ENCODE results near the gene CHSY3. TPM values are rescaled to one million over a fixed set of nuclear protein-coding genes. Genes with fewer than 3 reads are reported as not detected.
A peak's percentile ranks its signal among the peaks of the same experiment; 100 is the strongest.

Gene CHSY3
- total and polyA plus RNA-seq, 7 donors: 0.33 to 2.9 (median 0.67) TPM

- TF ChIP-seq CTCF (IDR thresholded peaks at IDR 0.05): no peak
- Histone ChIP-seq H3K4me1 (no peaks in the 10 kb centered on the region), H3K27ac (no peak overlapping the region), H3K27me3 (ENCODE audit: insufficient read depth in 3 of 3, low read length in 2 of 3) (no peaks in the 10 kb centered on the region), H3K36me3 (ENCODE audit: insufficient read depth in 1 of 2, low read depth in 1 of 2) (no peaks in the 10 kb centered on the region), H3K4me3 (no peak overlapping the region), H3K9me3 (no peaks in the 10 kb centered on the region)
- WGBS, 3 donors: 75 to 85% (median 79%) methylated on average over 3 of the region's 3 CpGs
- DNase-seq (peak; percentile 23 to 38), ATAC-seq (no peak)
- intact Hi-C loops (cut with DNase I): no loop called here
Observed at GRCh38 chr5:130066644-130067043, 162.4 kb downstream of the CHSY3 start.

DNA sequence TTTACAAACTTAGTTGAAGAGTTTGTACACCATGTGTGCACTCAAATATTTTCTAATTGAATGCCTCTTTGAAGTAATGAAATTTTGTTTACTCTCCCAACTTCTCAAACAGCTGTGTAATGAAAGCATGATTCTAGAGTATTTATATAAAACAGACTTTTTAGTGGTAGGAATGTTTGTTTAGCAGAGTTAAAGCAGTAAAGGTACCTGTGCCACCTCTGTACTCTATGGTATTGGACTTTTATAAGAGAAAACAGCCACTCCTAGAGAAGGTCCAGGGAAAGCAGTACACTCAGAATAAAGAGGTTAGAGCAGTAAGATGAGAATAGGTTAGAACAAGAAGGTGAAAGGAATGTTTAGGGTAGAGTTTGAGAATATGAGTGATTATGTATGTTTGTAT lies 163.1 kb downstream of the CHSY3 start:
- no peak for TF ChIP-seq CTCF (IDR thresholded peaks at IDR 0.05)
- H3K27ac ChIP-seq: no peak overlapping the region
- no peaks in the 10 kb centered on the region for H3K9me3 ChIP-seq
- ATAC-seq (no peak), DNase-seq (no peak)
- no peaks in the 10 kb centered on the region for H3K27me3 ChIP-seq (ENCODE audit: insufficient read depth in 3 of 3, low read length in 2 of 3)
- H3K36me3 ChIP-seq (ENCODE audit: insufficient read depth in 1 of 2, low read depth in 1 of 2): no peaks in the 10 kb centered on the region
- no peaks in the 10 kb centered on the region for H3K4me1 ChIP-seq
- H3K4me3 ChIP-seq: no peak overlapping the region
- intact Hi-C loops (cut with DNase I): no loop called here

DNA sequence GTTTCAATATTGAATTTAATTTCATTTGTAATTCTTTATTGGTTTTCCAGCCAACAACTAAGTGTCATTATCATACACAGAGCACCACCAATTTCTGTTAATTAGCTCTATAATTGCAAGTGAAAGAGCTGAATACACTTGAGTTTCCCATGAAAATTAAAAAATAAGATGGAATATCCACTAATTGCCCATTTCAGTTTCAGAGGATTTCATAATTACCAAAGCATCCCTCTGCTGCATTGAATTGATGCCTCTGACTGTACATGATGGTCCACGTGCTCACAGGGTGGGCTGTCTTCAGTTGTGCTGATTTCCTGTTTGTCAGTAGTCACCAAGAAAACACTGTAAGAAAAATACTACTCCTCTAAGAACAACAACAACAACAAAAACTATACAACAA lies 163.8 kb downstream of the CHSY3 start:
- no peak for DNase-seq
- Histone ChIP-seq H3K4me3 (no peak overlapping the region), H3K9me3 (no peaks in the 10 kb centered on the region), H3K27me3 (ENCODE audit: insufficient read depth in 3 of 3, low read length in 2 of 3) (no peaks in the 10 kb centered on the region), H3K27ac (no peak overlapping the region), H3K4me1 (no peaks in the 10 kb centered on the region), H3K36me3 (ENCODE audit: insufficient read depth in 1 of 2, low read depth in 1 of 2) (no peaks in the 10 kb centered on the region)
- WGBS, 3 donors: 70 to 82% (median 73%) methylated on average over 1 of the region's 1 CpG
- intact Hi-C loops (cut with DNase I): no loop called here
- ATAC-seq: no peak
- TF ChIP-seq CTCF (IDR thresholded peaks at IDR 0.05): no peak

GRCh38 chr5:130068988-130069387 lies 164.7 kb downstream of the CHSY3 start:
- DNase-seq (no peak), ATAC-seq (no peak)
- 91 to 97% (median 94%) methylated on average over 1 of the region's 1 CpG for WGBS, 3 donors
- no peak for TF ChIP-seq CTCF (IDR thresholded peaks at IDR 0.05)
- Histone ChIP-seq H3K9me3 (no peaks in the 10 kb centered on the region), H3K27ac (no peak overlapping the region), H3K4me1 (no peaks in the 10 kb centered on the region), H3K27me3 (ENCODE audit: insufficient read depth in 3 of 3, low read length in 2 of 3) (no peaks in the 10 kb centered on the region), H3K4me3 (no peak overlapping the region), H3K36me3 (ENCODE audit: insufficient read depth in 1 of 2, low read depth in 1 of 2) (no peaks in the 10 kb centered on the region)
- intact Hi-C loops (cut with DNase I): no loop called here

GRCh38 chr5:130074820-130075219 lies 170.6 kb downstream of the CHSY3 start:
- WGBS, 3 donors: 66 to 71% (median 69%) methylated on average over 3 of the region's 3 CpGs
- no peaks in the 10 kb centered on the region for H3K27me3 ChIP-seq (ENCODE audit: insufficient read depth in 3 of 3, low read length in 2 of 3)
- H3K4me1 ChIP-seq: no peaks in the 10 kb centered on the region
- intact Hi-C loops (cut with DNase I): no loop called here
- no peak overlapping the region for H3K4me3 ChIP-seq
- no peak for TF ChIP-seq CTCF (IDR thresholded peaks at IDR 0.05)
- no peak for ATAC-seq
- no peak for DNase-seq
- H3K9me3 ChIP-seq: no peaks in the 10 kb centered on the region
- H3K36me3 ChIP-seq (ENCODE audit: insufficient read depth in 1 of 2, low read depth in 1 of 2): no peaks in the 10 kb centered on the region
- H3K27ac ChIP-seq: no peak overlapping the region
